ENCODE measurements around the gene MAFG.

DNA sequence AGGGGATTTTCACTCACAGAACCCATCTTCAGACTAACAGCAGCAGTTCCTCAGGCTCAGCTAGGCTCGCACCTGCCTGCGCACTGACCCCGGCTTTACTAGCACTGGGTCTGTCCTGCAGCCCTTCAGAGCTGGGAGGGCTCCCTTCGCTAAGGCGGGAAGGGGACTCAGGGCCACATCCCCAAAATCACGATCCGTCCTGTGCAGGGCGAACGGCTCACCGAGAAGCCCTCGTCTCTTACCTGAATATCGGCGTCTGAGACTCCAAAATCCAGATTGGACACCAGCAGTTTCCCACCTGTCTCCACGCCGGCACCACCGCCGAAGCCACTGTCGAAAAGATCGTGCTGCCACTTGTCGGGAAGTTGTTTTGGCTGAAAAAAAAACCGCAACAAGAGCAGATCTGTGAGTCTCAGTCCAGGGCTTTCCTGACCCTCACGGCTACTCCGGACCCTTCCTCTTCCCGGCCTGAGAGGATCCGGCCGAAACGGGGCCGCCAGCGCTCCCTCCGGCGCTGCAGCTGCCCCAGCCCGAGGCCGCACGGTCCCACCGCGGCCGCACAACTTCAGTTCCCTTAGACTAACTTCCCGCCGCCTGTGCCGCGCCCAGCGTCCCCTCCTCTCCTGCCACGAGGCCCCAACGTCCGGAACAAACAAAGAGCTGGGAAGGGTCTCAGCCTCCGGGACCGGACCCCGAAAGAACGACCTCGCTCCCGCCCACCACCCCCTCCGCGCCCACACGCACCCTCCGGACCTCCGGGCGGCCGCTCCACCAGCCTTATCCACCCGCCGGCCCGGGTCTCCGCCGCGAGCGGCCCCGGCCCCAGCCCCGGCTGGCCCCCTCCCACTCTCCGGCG is 36.9 kb downstream of the MAFG start:
- TF ChIP-seq, protein P1, sequence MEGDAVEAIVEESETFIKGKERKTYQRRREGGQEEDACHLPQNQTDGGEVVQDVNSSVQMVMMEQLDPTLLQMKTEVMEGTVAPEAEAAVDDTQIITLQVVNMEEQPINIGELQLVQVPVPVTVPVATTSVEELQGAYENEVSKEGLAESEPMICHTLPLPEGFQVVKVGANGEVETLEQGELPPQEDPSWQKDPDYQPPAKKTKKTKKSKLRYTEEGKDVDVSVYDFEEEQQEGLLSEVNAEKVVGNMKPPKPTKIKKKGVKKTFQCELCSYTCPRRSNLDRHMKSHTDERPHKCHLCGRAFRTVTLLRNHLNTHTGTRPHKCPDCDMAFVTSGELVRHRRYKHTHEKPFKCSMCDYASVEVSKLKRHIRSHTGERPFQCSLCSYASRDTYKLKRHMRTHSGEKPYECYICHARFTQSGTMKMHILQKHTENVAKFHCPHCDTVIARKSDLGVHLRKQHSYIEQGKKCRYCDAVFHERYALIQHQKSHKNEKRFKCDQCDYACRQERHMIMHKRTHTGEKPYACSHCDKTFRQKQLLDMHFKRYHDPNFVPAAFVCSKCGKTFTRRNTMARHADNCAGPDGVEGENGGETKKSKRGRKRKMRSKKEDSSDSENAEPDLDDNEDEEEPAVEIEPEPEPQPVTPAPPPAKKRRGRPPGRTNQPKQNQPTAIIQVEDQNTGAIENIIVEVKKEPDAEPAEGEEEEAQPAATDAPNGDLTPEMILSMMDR (conservative IDR thresholded peaks at IDR 0.05 in 1 of 2, IDR thresholded peaks at IDR 0.05 in 1 of 2; ENCODE audit: extremely low read depth in 1 of 2, insufficient read depth in 1 of 2, low read depth in 1 of 2, low read length in 2 of 2), result no peak
- TF ChIP-seq EZH2 (IDR thresholded peaks at IDR 0.05; ENCODE audit: borderline replicate concordance, low read length), result no peak
